GM12872 (cell line): Measurements from ENCODE around the gene RNASE8.

Experiments
- CTCF ChIP-seq: IDR thresholded peaks from 3 replicates; pipeline ENCODE4 v1.5.1; 2011; ENCODE audit warnings: low read depth, mild to moderate bottlenecking, low read length, moderate library complexity; ENCODE audit not compliant: insufficient read depth

Gene RNASE8

GRCh38 chr14:21072031-21072473 lies 14.4 kb downstream of the RNASE8 start:
- TF ChIP-seq CTCF, result no peak

DNA sequence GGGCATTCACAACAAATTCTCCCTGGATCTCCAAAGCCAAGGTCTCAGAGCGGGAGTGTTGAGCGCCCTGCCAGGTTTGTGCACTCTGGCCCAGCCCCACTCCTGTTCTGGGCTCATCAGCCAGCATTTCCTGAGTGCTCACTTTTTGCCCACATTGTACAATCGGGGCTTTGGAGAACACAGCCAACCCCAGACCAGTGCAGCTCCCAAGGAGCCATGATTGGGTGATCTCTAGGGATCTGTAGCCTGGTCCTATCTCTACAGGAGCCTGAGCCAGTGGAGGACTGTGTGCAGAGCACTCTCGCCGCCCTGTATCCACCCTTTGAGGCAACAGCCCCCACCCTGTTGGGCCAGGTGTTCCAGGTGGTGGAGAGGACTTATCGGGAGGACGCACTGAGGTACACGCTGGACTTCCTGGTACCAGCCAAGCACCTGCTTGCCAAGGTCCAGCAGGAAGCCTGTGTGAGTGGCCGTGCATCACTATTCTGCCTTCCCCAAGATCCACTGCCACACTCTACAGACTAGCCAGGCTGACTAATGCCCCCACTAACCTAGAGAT lies 15.2 kb downstream of the RNASE8 start:
- TF ChIP-seq CTCF, result no peak

GRCh38 chr14:21073921-21074320 lies 16.3 kb downstream of the RNASE8 start:
- TF ChIP-seq CTCF, result no peak

DNA sequence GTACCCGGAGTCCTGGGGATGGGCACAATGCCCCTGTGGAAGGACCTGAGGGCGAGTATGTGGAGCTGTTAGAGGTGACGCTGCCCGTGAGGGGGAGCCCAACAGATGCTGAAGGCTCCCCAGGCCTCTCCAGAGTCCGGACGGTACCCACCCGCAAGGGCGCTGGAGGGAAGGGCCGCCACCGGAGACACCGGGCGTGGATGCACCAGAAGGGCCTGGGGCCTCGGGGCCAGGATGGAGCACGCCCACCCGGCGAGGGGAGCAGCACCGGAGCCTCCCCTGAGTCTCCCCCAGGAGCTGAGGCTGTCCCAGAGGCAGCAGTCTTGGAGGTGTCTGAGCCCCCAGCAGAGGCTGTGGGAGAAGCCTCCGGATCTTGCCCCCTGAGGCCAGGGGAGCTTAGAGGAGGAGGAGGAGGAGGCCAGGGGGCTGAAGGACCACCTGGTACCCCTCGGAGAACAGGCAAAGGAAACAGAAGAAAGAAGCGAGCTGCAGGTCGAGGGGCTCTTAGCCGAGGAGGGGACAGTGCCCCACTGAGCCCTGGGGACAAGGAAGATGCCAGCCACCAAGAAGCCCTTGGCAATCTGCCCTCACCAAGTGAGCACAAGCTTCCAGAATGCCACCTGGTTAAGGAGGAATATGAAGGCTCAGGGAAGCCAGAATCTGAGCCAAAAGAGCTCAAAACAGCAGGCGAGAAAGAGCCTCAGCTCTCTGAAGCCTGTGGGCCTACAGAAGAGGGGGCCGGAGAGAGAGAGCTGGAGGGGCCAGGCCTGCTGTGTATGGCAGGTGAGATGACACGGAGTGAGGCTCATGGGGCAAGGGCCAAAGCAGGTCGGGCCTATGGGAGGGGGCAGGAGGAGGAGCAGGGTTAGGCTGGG lies 17.0 kb downstream of the RNASE8 start:
- TF ChIP-seq CTCF, result no peak

DNA sequence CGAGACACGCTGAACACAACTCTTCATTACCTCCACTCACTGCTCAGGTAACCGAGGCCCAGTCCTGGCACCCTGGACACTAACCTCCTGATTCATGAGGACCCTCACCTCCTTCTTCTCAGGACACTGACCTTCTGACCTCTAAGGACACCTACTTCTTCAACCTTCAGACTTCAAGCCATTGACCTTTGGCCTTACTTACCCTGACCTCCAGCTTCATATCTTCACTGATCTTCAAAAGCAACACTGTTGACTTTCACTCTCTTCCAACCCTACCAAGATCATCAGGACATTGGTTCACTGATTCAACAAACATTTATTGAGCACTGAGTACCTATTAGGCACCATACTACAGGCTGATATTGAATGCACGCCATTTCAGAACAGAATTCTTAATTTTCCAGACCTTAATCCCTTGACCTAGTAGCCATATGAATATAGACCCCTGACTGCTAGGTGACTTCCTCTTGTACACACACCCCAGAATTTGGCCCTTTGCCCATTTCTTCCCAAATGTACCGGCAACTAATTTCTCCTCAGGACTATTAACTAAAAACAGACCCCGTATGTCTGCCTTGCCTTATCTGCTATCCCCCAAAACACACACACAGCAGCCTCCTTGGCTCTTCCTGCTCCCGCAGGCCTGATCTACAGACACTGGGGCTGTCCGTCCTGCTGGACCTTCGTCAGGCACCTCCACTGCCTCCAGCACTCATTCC lies 18.3 kb downstream of the RNASE8 start:
- TF ChIP-seq CTCF, result no peak

DNA sequence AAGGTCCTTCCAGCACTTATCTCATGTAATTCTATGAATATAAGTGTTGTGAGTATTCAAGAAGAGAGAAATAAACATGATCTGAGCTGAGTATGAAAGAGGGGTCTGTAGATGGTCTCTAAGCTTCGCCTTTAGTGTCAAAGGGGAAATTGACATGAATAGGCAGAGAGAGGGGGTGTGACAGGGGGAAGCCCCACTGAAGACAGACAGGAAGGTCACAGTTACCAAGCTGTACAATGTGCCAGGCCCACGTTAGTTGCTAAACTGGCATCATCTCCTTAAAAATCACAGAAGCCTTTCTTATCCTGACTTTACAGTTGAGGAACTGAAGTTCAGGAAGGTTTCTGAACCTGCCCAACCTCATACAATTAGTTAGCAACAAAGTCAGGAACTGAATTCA lies 20.1 kb downstream of the RNASE8 start:
- no peak for TF ChIP-seq CTCF

DNA sequence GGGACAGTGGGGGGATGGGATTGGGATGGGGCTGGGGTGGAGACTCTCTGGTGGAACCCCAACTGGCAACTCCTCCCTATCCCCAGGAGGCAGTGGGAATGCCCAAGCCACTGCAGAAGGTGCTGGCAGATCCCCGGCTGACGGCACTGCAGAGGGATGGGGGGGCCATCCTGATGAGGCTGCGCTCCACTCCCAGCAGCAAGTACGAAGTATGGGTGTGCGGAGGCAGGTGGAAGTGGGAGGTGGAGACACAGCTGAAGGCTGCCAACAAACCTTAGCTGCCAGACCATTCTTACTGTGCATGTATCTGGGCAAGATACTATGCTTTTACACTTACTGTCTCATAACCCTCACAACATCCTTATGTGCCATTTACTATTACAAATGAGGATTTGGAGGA lies 20.7 kb downstream of the RNASE8 start:
- TF ChIP-seq CTCF, result no peak
